ENCODE measurements around the gene CUL7. TPM values are rescaled to one million over a fixed set of nuclear protein-coding genes. Genes with fewer than 3 reads are reported as not detected.

Gene CUL7
- total RNA-seq, 1 donor, result 48.5 TPM

GRCh38 chr6:43016943-43017334 is 36.7 kb downstream of the CUL7 start:
- Histone ChIP-seq H3K79me2 (ENCODE audit: insufficient read depth, low read length) (peaks cover 85% of the 10 kb centered on the region), H4K20me1 (ENCODE audit: insufficient read depth, low read length) (peaks cover 32% of the 10 kb centered on the region), H3K4me3 (ENCODE audit: insufficient read depth, low read length) (peak overlapping the region; percentile 27), H2AFZ (ENCODE audit: low read length) (no peak overlapping the region), H3K36me3 (ENCODE audit: insufficient read depth, low read length) (peaks cover 44% of the 10 kb centered on the region), H3K4me2 (ENCODE audit: insufficient read depth, low read length) (peak overlapping the region; percentile 58), H3K9me3 (ENCODE audit: low read depth, low read length) (no peaks in the 10 kb centered on the region), H3K27me3 (ENCODE audit: insufficient read depth, low read length) (no peaks in the 10 kb centered on the region), H3K4me1 (ENCODE audit: insufficient read depth, low read length) (peaks cover 38% of the 10 kb centered on the region), H3K27ac (ENCODE audit: low read depth, low read length) (peak overlapping the region; percentile 43)
- no peak for DNase-seq (ENCODE audit: insufficient read length, low spot score, missing footprints)
- TF ChIP-seq CTCF (IDR thresholded peaks at IDR 0.05; ENCODE audit: extremely low read depth, low read depth, low read length), result no peak

GRCh38 chr6:43016176-43016942 is 37.3 kb downstream of the CUL7 start:
- Histone ChIP-seq H4K20me1 (ENCODE audit: insufficient read depth, low read length) (peaks cover 34% of the 10 kb centered on the region), H3K79me2 (ENCODE audit: insufficient read depth, low read length) (peaks cover 87% of the 10 kb centered on the region), H3K36me3 (ENCODE audit: insufficient read depth, low read length) (peaks cover 49% of the 10 kb centered on the region), H3K4me3 (ENCODE audit: insufficient read depth, low read length) (peak overlapping the region; percentile 27), H3K4me2 (ENCODE audit: insufficient read depth, low read length) (peak overlapping the region; percentile 58), H3K27ac (ENCODE audit: low read depth, low read length) (peak overlapping the region; percentile 43), H3K4me1 (ENCODE audit: insufficient read depth, low read length) (peaks cover 38% of the 10 kb centered on the region), H2AFZ (ENCODE audit: low read length) (no peak overlapping the region), H3K9me3 (ENCODE audit: low read depth, low read length) (no peaks in the 10 kb centered on the region), H3K27me3 (ENCODE audit: insufficient read depth, low read length) (no peaks in the 10 kb centered on the region)
- peak; percentile 86 for DNase-seq (ENCODE audit: insufficient read length, low spot score, missing footprints)
- no peak for TF ChIP-seq CTCF (IDR thresholded peaks at IDR 0.05; ENCODE audit: extremely low read depth, low read depth, low read length)

GRCh38 chr6:43014434-43014909 is 39.2 kb downstream of the CUL7 start:
- H2AFZ ChIP-seq (ENCODE audit: low read length), result peak overlapping the region; percentile 79
- H3K9me3 ChIP-seq (ENCODE audit: low read depth, low read length), result no peaks in the 10 kb centered on the region
- H3K4me3 ChIP-seq (ENCODE audit: insufficient read depth, low read length), result peak overlapping the region; percentile 98
- H3K27me3 ChIP-seq (ENCODE audit: insufficient read depth, low read length), result no peaks in the 10 kb centered on the region
- peaks cover 34% of the 10 kb centered on the region for H4K20me1 ChIP-seq (ENCODE audit: insufficient read depth, low read length)
- H3K4me2 ChIP-seq (ENCODE audit: insufficient read depth, low read length), result peak overlapping the region; percentile 95
- TF ChIP-seq CTCF (IDR thresholded peaks at IDR 0.05; ENCODE audit: extremely low read depth, low read depth, low read length), result no peak
- H3K4me1 ChIP-seq (ENCODE audit: insufficient read depth, low read length), result peaks cover 28% of the 10 kb centered on the region
- peaks cover 87% of the 10 kb centered on the region for H3K79me2 ChIP-seq (ENCODE audit: insufficient read depth, low read length)
- peak overlapping the region; percentile 87 for H3K27ac ChIP-seq (ENCODE audit: low read depth, low read length)
- H3K36me3 ChIP-seq (ENCODE audit: insufficient read depth, low read length), result peaks cover 55% of the 10 kb centered on the region
- peak; percentile 92 for DNase-seq (ENCODE audit: insufficient read length, low spot score, missing footprints)

- peak within 1 kb of the TSS; percentile 98 for H3K4me3 ChIP-seq (ENCODE audit: insufficient read depth, low read length)
- peaks cover 28% of the 10 kb centered on the region for H3K4me1 ChIP-seq (ENCODE audit: insufficient read depth, low read length)
- H3K27me3 ChIP-seq (ENCODE audit: insufficient read depth, low read length), result no peaks in the 10 kb centered on the region
- H3K27ac ChIP-seq (ENCODE audit: low read depth, low read length), result peak within 1 kb of the TSS; percentile 87
- peaks cover 34% of the 10 kb centered on the region for H4K20me1 ChIP-seq (ENCODE audit: insufficient read depth, low read length)
- DNase-seq (ENCODE audit: insufficient read length, low spot score, missing footprints), result peak; percentile 100
- peak within 1 kb of the TSS; percentile 95 for H3K4me2 ChIP-seq (ENCODE audit: insufficient read depth, low read length)
- no peaks in the 10 kb centered on the region for H3K9me3 ChIP-seq (ENCODE audit: low read depth, low read length)
- peak within 1 kb of the TSS; percentile 91 for H2AFZ ChIP-seq (ENCODE audit: low read length)
- H3K36me3 ChIP-seq (ENCODE audit: insufficient read depth, low read length), result peaks cover 53% of the 10 kb centered on the region
- H3K79me2 ChIP-seq (ENCODE audit: insufficient read depth, low read length), result peaks cover 85% of the 10 kb centered on the region
- TF ChIP-seq CTCF (IDR thresholded peaks at IDR 0.05; ENCODE audit: extremely low read depth, low read depth, low read length), result no peak
Observed at GRCh38 chr6:43013843-43014433, 39.7 kb downstream of the CUL7 start, which contains the start of the genes KLHDC3 and MEA1. Gene KLHDC3 (plus strand): TSS chr6:43014249. CDS start chr6:43017193, 2,944 bp downstream. Gene MEA1 (minus strand): TSS chr6:43013946. CDS start chr6:43013813, 133 bp downstream.

Measured in osteoblast (primary cell).